NB4 (cell line): Measurements from ENCODE around the gene ARHGEF4.
A peak's percentile ranks its signal among the peaks of the same experiment; 100 is the strongest.

Experiments used
- DNase-seq: peaks from one replicate; pipeline ENCODE4 v3.0.0; 2010; ENCODE audit warnings: low read depth
- H3K4me3 ChIP-seq: one replicate; pipeline ENCODE4 v1.5.1; 2011; ENCODE audit warnings: mild to moderate bottlenecking, low read depth, low read length, moderate library complexity
- CTCF ChIP-seq: IDR thresholded peaks from one replicate; pipeline ENCODE4 v1.5.1; 2012; ENCODE audit warnings: low read depth, low read length
- MAX ChIP-seq: IDR thresholded peaks from 2 replicates; pipeline ENCODE4 v1.6.1; 2011; ENCODE audit warnings: low read depth, low read length
- MYC ChIP-seq: IDR thresholded peaks from 2 replicates; pipeline ENCODE4 v1.6.1; 2011; ENCODE audit warnings: low read depth, low read length
- POLR2A ChIP-seq: IDR thresholded peaks from 2 replicates; pipeline ENCODE4 v1.6.1; 2011; ENCODE audit warnings: mild to moderate bottlenecking; ENCODE audit not compliant: insufficient read length; ENCODE audit errors: extremely low read depth

The ARHGEF4 gene

GRCh38 chr2:131040661-131041401 lies 204.1 kb downstream of the ARHGEF4 start:
- H3K4me3 ChIP-seq, result no peak overlapping the region
- TF ChIP-seq MAX, result no peak
- no peak for TF ChIP-seq MYC
- TF ChIP-seq CTCF, result no peak
- TF ChIP-seq POLR2A, result no peak
- peak; percentile 27 for DNase-seq

GRCh38 chr2:131041402-131042147 lies 204.9 kb downstream of the ARHGEF4 start:
- no peak overlapping the region for H3K4me3 ChIP-seq
- DNase-seq, result peak; percentile 24
- no peak for TF ChIP-seq CTCF
- TF ChIP-seq MAX, result no peak
- TF ChIP-seq MYC, result no peak
- no peak for TF ChIP-seq POLR2A

GRCh38 chr2:131042148-131042775 lies 205.5 kb downstream of the ARHGEF4 start:
- no peak for TF ChIP-seq CTCF
- TF ChIP-seq MAX, result no peak
- TF ChIP-seq MYC, result no peak
- TF ChIP-seq POLR2A, result no peak
- no peak overlapping the region for H3K4me3 ChIP-seq
- no peak for DNase-seq

GRCh38 chr2:131043199-131044074 lies 206.7 kb downstream of the ARHGEF4 start:
- no peak for DNase-seq
- H3K4me3 ChIP-seq, result no peak overlapping the region
- TF ChIP-seq CTCF, result no peak
- TF ChIP-seq POLR2A, result no peak
- TF ChIP-seq MYC, result no peak
- no peak for TF ChIP-seq MAX

GRCh38 chr2:131044075-131044756 lies 207.5 kb downstream of the ARHGEF4 start:
- DNase-seq, result no peak
- TF ChIP-seq CTCF (no peak), MYC (no peak), MAX (no peak), POLR2A (no peak)

More at GRCh38 chr2:131044075-131044756, 207.5 kb downstream of the ARHGEF4 start:
- no peak overlapping the region for H3K4me3 ChIP-seq
